HepG2 (cell line): Measurements from ENCODE around the gene TIRAP. TPM values are rescaled to one million over a fixed set of nuclear protein-coding genes. Genes with fewer than 3 reads are reported as not detected.

Source experiments
- HMGA1 ChIP-seq: sonication (generic); formaldehyde crosslinking; conservative IDR thresholded peaks from 2 replicates; pipeline ENCODE4 v1.4.0; 2020; ENCODE audit warnings: missing genetic modification reagents
- THAP9 ChIP-seq: sonication (generic); formaldehyde crosslinking; IDR thresholded peaks from 2 replicates; pipeline ENCODE4; 2020; ENCODE audit warnings: missing genetic modification reagents, mild to moderate bottlenecking, borderline replicate concordance
- ZNF274 ChIP-seq: sonication (generic); formaldehyde crosslinking; IDR thresholded peaks from 2 replicates; pipeline ENCODE4 v1.5.1; 2020; ENCODE audit warnings: mild to moderate bottlenecking, missing genetic modification reagents
- ZNF724P ChIP-seq: sonication (generic); formaldehyde crosslinking; IDR thresholded peaks from 2 replicates; pipeline ENCODE4 v1.8.0; 2022; ENCODE audit warnings: missing genetic modification reagents, borderline replicate concordance
- polyA plus RNA-seq, 8 experiments: library from polyadenylated mRNA; depleted of rRNA in 3 of 8; stranded (reverse) in 7 of 8; unstranded in 1 of 8; fragments of >200 nt; fragmentation: Illumina TruSeq in 4 of 8; extraction: Trizol in 4 of 8; gene quantifications; 2 replicates each; pipeline versions ENCODE4 v1.2.1 to v1.2.3, GENCODE V29; 2011 to 2016; ENCODE audit warnings: low read depth in 4 of 8, missing spikeins in 1 of 8, mixed read lengths in 1 of 8; ENCODE audit not compliant: insufficient read depth in 1 of 8
- total RNA-seq, 5 experiments: library from RNA; depleted of rRNA; stranded (reverse); fragments of >200 nt; fragmentation: Illumina TruSeq; extraction: Trizol; gene quantifications; 2 replicates each; pipeline ENCODE4 v1.2.3, GENCODE V29; 2016; ENCODE audit warnings: low read depth in 1 of 5
- TF ChIP-seq, protein P1 (sequence below): sonication (generic); formaldehyde crosslinking; IDR thresholded peaks from 2 replicates; pipeline ENCODE4 v1.4.0; 2020; ENCODE audit warnings: missing genetic modification reagents

The TIRAP gene
- total and polyA plus RNA-seq, 2 of the 13 experiments (the other 11 are each of a cell fraction or from before 2014, with no cell fraction given) = 5.4 to 5.7 TPM

DNA sequence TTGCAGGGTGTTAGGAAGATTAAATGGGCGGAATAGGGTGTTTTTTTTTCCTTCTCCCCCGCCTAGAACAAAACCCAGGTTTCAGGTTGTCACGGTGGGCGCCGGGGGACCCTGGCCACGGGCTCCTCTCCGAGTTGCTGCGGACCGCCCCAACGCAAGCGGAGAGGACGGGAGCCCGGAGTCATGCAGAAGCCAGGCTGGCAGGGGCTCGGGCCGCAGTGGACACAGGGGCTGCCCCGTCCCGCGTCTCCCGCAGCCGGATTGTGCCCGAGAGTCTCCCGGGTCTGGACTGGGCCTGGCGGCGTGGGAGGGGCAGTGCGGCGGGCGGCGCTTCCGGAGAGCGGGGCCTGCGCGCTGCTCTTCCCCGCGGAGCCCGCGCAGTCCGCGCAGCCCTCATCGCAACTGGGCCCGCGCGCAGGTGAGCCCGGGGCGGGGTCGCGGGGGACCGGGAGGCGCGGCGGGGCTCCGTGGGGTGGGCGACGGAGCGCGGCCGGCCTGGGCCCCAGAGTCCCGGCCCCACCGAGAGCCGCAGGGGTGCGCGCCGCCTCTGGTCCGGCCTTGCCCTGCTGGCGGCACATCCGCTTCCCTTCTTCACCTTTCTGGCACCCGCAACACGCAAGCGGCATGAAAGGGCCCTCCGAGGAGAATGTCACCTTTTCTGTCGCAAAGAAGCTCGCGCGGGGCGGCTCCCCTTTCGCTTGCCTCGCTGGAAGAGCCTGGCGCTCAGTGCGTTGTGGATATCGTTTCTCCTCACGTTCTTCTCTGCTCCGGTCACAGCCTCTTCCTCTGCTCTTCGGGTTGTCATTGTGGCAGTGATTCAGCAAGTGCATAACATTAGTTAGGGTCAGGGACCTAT, at the start of gene TIRAP (continued):
- TF ChIP-seq THAP9 (CRISPR knock-in tag) = peak; percentile 39; the same call in 1 of the 2 replicates
- no peak for TF ChIP-seq HMGA1 (CRISPR knock-in tag)
- TF ChIP-seq ZNF274 (CRISPR knock-in tag) = 0 out of 2 replicates have a peak, but pooled peaks have one; percentile 44
- TF ChIP-seq, protein P1, sequence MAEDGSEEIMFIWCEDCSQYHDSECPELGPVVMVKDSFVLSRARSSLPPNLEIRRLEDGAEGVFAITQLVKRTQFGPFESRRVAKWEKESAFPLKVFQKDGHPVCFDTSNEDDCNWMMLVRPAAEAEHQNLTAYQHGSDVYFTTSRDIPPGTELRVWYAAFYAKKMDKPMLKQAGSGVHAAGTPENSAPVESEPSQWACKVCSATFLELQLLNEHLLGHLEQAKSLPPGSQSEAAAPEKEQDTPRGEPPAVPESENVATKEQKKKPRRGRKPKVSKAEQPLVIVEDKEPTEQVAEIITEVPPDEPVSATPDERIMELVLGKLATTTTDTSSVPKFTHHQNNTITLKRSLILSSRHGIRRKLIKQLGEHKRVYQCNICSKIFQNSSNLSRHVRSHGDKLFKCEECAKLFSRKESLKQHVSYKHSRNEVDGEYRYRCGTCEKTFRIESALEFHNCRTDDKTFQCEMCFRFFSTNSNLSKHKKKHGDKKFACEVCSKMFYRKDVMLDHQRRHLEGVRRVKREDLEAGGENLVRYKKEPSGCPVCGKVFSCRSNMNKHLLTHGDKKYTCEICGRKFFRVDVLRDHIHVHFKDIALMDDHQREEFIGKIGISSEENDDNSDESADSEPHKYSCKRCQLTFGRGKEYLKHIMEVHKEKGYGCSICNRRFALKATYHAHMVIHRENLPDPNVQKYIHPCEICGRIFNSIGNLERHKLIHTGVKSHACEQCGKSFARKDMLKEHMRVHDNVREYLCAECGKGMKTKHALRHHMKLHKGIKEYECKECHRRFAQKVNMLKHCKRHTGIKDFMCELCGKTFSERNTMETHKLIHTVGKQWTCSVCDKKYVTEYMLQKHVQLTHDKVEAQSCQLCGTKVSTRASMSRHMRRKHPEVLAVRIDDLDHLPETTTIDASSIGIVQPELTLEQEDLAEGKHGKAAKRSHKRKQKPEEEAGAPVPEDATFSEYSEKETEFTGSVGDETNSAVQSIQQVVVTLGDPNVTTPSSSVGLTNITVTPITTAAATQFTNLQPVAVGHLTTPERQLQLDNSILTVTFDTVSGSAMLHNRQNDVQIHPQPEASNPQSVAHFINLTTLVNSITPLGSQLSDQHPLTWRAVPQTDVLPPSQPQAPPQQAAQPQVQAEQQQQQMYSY = peak; percentile 57; the same call in 1 of the 2 replicates
- TF ChIP-seq ZNF724P = peak; percentile 81; the same call in 1 of the 2 replicates
